Thyroid gland (tissue), 4 donors: ENCODE results near the gene UBASH3B. TPM values are rescaled to one million over a fixed set of nuclear protein-coding genes. Genes with fewer than 3 reads are reported as not detected.
"Not testable (repeated sequence)": the region's sequence is repeated elsewhere in the genome, so short reads cannot be mapped to it uniquely, and the experiment has no call there.

Source experiments
- DNase-seq, 2 donors: peaks; one replicate each; pipeline ENCODE4 v3.0.0-alpha.2; 2019
- H3K27ac ChIP-seq, 3 donors: fragments of 200-600 bp; sonication (generic); 1 replicate in 2 of 3; 2 replicates in 1 of 3; pipeline ENCODE4 v1.5.1; 2016 to 2019; ENCODE audit warnings: mild to moderate bottlenecking in 1 of 3, moderate library complexity in 1 of 3
- H3K27me3 ChIP-seq: fragments of 200-600 bp; sonication (generic); one replicate; pipeline ENCODE4 v1.5.1; 2019
- H3K36me3 ChIP-seq, 2 donors: fragments of 200-600 bp; sonication (generic); one replicate each; pipeline ENCODE4 v1.5.1; 2016 to 2019
- H3K4me1 ChIP-seq, 2 donors: fragments of 200-600 bp; sonication (generic); one replicate each; pipeline ENCODE4 v1.5.1; 2017 to 2019
- H3K4me3 ChIP-seq, 3 donors: fragments of 200-600 bp; sonication (generic); replicated peaks in 1 of 3; 1 replicate in 2 of 3; 2 replicates in 1 of 3; pipeline ENCODE4 v1.5.1; 2016; ENCODE audit warnings: mild to moderate bottlenecking in 1 of 3
- H3K9me3 ChIP-seq: fragments of 200-600 bp; sonication (generic); one replicate; pipeline ENCODE4 v1.5.1; 2017
- CTCF ChIP-seq, 6 experiments: fragments of 200-600 bp in 3 of 6; fragments of 450-650 bp in 3 of 6; sonication (generic) in 3 of 6; IDR thresholded peaks; one replicate each; pipeline ENCODE4 v1.5.1; 2016 to 2019; ENCODE audit warnings: antibody characterized with exemption in 6 of 6, mild to moderate bottlenecking in 2 of 6, inconsistent platforms in 1 of 6, moderate library complexity in 1 of 6
- POLR2A ChIP-seq, 2 donors: fragments of 450-650 bp; IDR thresholded peaks; one replicate each; pipeline ENCODE4 v1.6.1; 2017; ENCODE audit warnings: antibody characterized with exemption in 2 of 2, mild to moderate bottlenecking in 2 of 2, moderate library complexity in 1 of 2
- WGBS, 2 donors: methylation state at CpG; one replicate each; pipeline ENCODE4 v1.1.5; 2017; 5-methylcytosine and 5-hydroxymethylcytosine counted together
- intact Hi-C: fragments of 100-400 bp; cut with DNase I; formaldehyde crosslinking; loops from one replicate; pipeline ENCODE4 v1.15.1; 2023
- total RNA-seq, 4 donors: library from RNA; depleted of rRNA; stranded (reverse); fragments of >200 nt; gene quantifications; one replicate each; pipeline ENCODE4 v1.2.3, GENCODE V29; 2016

The UBASH3B gene
- 10 to 100 TPM in 2 of 4 donors, 1 to 10 TPM in 2; 4.3 to 16.6 (median 9.1) TPM for total RNA-seq

- peak within 1 kb of the TSS; percentile 64 to 88 (median 66) for H3K4me3 ChIP-seq
- intact Hi-C loops = no loop called here
- no peaks in the 10 kb centered on the region for H3K36me3 ChIP-seq
- H3K27ac ChIP-seq = peak within 1 kb of the TSS; percentile 67 to 94 (median 87)
- no peaks in the 10 kb centered on the region for H3K9me3 ChIP-seq
- TF ChIP-seq POLR2A (IDR thresholded peaks at IDR 0.05) (peak in 1 of 2 donors; percentile 54), CTCF (IDR thresholded peaks at IDR 0.05) (peak in 2 of 6 experiments; percentile 12 to 14)
- DNase-seq = peak; percentile 80 to 83
- peaks cover 11 to 24% of the 10 kb centered on the region in 2 donors for H3K4me1 ChIP-seq
- H3K27me3 ChIP-seq = no peaks in the 10 kb centered on the region
- 1 to 2% methylated on average over 14 to 18 of the region's 39 CpGs for WGBS, 2 donors
Observed at GRCh38 chr11:122655527-122656072, at the start of gene UBASH3B. UBASH3B (plus strand) TSS chr11:122655722; CDS start chr11:122656050, 328 bp downstream.

GRCh38 chr11:122607162-122607561 is 48.4 kb upstream of the UBASH3B start:
- H3K4me1 ChIP-seq, H3K4me3 ChIP-seq, H3K27ac ChIP-seq, H3K36me3 ChIP-seq, H3K9me3 ChIP-seq, intact Hi-C loops, H3K27me3 ChIP-seq, DNase-seq: not testable (repeated sequence)
- 60 to 66% methylated on average over 2 of the region's 2 CpGs for WGBS, 2 donors

GRCh38 chr11:122612123-122612824 is 43.2 kb upstream of the UBASH3B start:
- no peaks in the 10 kb centered on the region for H3K36me3 ChIP-seq
- no peaks in the 10 kb centered on the region for H3K4me1 ChIP-seq
- H3K9me3 ChIP-seq = no peaks in the 10 kb centered on the region
- 98 to 99% methylated on average over 7 of the region's 7 CpGs for WGBS, 2 donors
- no peak for DNase-seq
- intact Hi-C loops = no loop called here
- no peaks in the 10 kb centered on the region for H3K27me3 ChIP-seq
- H3K4me3 ChIP-seq = no peak overlapping the region
- no peak overlapping the region for H3K27ac ChIP-seq
- no peak for TF ChIP-seq CTCF (IDR thresholded peaks at IDR 0.05)
- TF ChIP-seq POLR2A (IDR thresholded peaks at IDR 0.05) = no peak

- no peak for TF ChIP-seq CTCF (IDR thresholded peaks at IDR 0.05)
- H3K27ac ChIP-seq = no peak overlapping the region
- no peaks in the 10 kb centered on the region for H3K36me3 ChIP-seq
- no peaks in the 10 kb centered on the region for H3K4me1 ChIP-seq
- no peaks in the 10 kb centered on the region for H3K27me3 ChIP-seq
- intact Hi-C loops = no loop called here
- WGBS, 2 donors = 40 to 59% methylated on average over 2 to 4 of the region's 4 CpGs
- no peaks in the 10 kb centered on the region for H3K9me3 ChIP-seq
- H3K4me3 ChIP-seq = no peak overlapping the region
- DNase-seq = no peak
Observed at GRCh38 chr11:122616718-122617117, 38.8 kb upstream of the UBASH3B start.

GRCh38 chr11:122617297-122617696 is 38.2 kb upstream of the UBASH3B start:
- Histone ChIP-seq H3K9me3 (no peaks in the 10 kb centered on the region), H3K27ac (no peak overlapping the region), H3K36me3 (no peaks in the 10 kb centered on the region), H3K4me1 (no peaks in the 10 kb centered on the region), H3K27me3 (no peaks in the 10 kb centered on the region), H3K4me3 (no peak overlapping the region)
- 89 to 99% methylated on average over 5 of the region's 5 CpGs for WGBS, 2 donors
- TF ChIP-seq POLR2A (IDR thresholded peaks at IDR 0.05) = no peak
- no peak for TF ChIP-seq CTCF (IDR thresholded peaks at IDR 0.05)
- no peak for DNase-seq
- intact Hi-C loops = no loop called here
